Osteocyte (in vitro differentiated cells): ENCODE measurements around the gene PEPD. TPM values are rescaled to one million over a fixed set of nuclear protein-coding genes. Genes with fewer than 3 reads are reported as not detected.

Experiments
- DNase-seq: peaks from one replicate; pipeline ENCODE4 v3.0.0; 2021; ENCODE audit warnings: mixed read lengths; ENCODE audit not compliant: unreplicated experiment; ENCODE audit errors: extremely low spot score
- H3K27ac Mint-ChIP-seq: one replicate; pipeline ENCODE4 v1.8.0; 2021; ENCODE audit warnings: mild to moderate bottlenecking, mixed read lengths; ENCODE audit not compliant: unreplicated experiment
- H3K27me3 Mint-ChIP-seq: one replicate; pipeline ENCODE4 v1.8.0; 2021; ENCODE audit warnings: mixed read lengths; ENCODE audit not compliant: unreplicated experiment
- H3K36me3 Mint-ChIP-seq: one replicate; pipeline ENCODE4 v1.8.0; 2021; ENCODE audit warnings: mixed read lengths; ENCODE audit not compliant: unreplicated experiment
- H3K4me1 Mint-ChIP-seq: one replicate; pipeline ENCODE4 v1.8.0; 2021; ENCODE audit warnings: mixed read lengths; ENCODE audit not compliant: unreplicated experiment
- H3K4me3 Mint-ChIP-seq: one replicate; pipeline ENCODE4 v1.8.0; 2021; ENCODE audit warnings: mild to moderate bottlenecking, moderate library complexity, mixed read lengths; ENCODE audit not compliant: unreplicated experiment
- H3K9me3 Mint-ChIP-seq: one replicate; pipeline ENCODE4 v1.8.0; 2021; ENCODE audit warnings: mixed read lengths; ENCODE audit not compliant: unreplicated experiment
- CTCF ChIP-seq: fragments of 200-600 bp; sonication (generic); IDR thresholded peaks from 2 replicates; pipeline ENCODE4 v1.5.0; 2021; ENCODE audit warnings: antibody characterized with exemption, mild to moderate bottlenecking, moderate library complexity
- total RNA-seq: library from RNA; stranded (reverse); gene quantifications from 2 replicates; pipeline ENCODE4 v1.2.1, GENCODE V29; 2021

PEPD gene
- total RNA-seq, 1 donor from 2014 or later, result 106 TPM

- H3K4me3 Mint-ChIP-seq, result no peak overlapping the region
- no peaks in the 10 kb centered on the region for H3K27me3 Mint-ChIP-seq
- no peaks in the 10 kb centered on the region for H3K9me3 Mint-ChIP-seq
- no peaks in the 10 kb centered on the region for H3K36me3 Mint-ChIP-seq
- TF ChIP-seq CTCF, result no peak
- H3K4me1 Mint-ChIP-seq, result peaks cover 21% of the 10 kb centered on the region
- H3K27ac Mint-ChIP-seq, result no peak overlapping the region
- DNase-seq, result no peak
Measured at GRCh38 chr19:33519416-33519815, 2.2 kb downstream of the PEPD start.

GRCh38 chr19:33518541-33518940 is 3.0 kb downstream of the PEPD start:
- Mint-ChIP-seq H3K27me3 (no peaks in the 10 kb centered on the region), H3K9me3 (no peaks in the 10 kb centered on the region), H3K36me3 (no peaks in the 10 kb centered on the region), H3K4me1 (peaks cover 21% of the 10 kb centered on the region), H3K4me3 (no peak overlapping the region), H3K27ac (no peak overlapping the region)
- no peak for DNase-seq
- TF ChIP-seq CTCF, result no peak

- Mint-ChIP-seq H3K9me3 (no peaks in the 10 kb centered on the region), H3K27me3 (no peaks in the 10 kb centered on the region), H3K27ac (no peak overlapping the region), H3K36me3 (no peaks in the 10 kb centered on the region), H3K4me3 (no peak overlapping the region), H3K4me1 (peaks cover 21% of the 10 kb centered on the region)
- DNase-seq, result no peak
- TF ChIP-seq CTCF, result no peak
Measured at GRCh38 chr19:33517922-33518321, 3.7 kb downstream of the PEPD start.

GRCh38 chr19:33515921-33516320 is 5.7 kb downstream of the PEPD start:
- H3K36me3 Mint-ChIP-seq, result peaks cover 4% of the 10 kb centered on the region
- H3K27me3 Mint-ChIP-seq, result no peaks in the 10 kb centered on the region
- TF ChIP-seq CTCF, result no peak
- no peak overlapping the region for H3K27ac Mint-ChIP-seq
- DNase-seq, result no peak
- H3K4me3 Mint-ChIP-seq, result no peak overlapping the region
- H3K4me1 Mint-ChIP-seq, result peaks cover 13% of the 10 kb centered on the region
- no peaks in the 10 kb centered on the region for H3K9me3 Mint-ChIP-seq

- TF ChIP-seq CTCF, result no peak
- Mint-ChIP-seq H3K9me3 (no peaks in the 10 kb centered on the region), H3K27ac (no peak overlapping the region), H3K4me1 (peaks cover 5% of the 10 kb centered on the region), H3K36me3 (peaks cover 5% of the 10 kb centered on the region), H3K4me3 (no peak overlapping the region), H3K27me3 (no peaks in the 10 kb centered on the region)
- DNase-seq, result no peak
Measured at GRCh38 chr19:33514885-33515551, 6.6 kb downstream of the PEPD start.
